ENCODE results near the gene PPM1J. TPM values are rescaled to one million over a fixed set of nuclear protein-coding genes. Genes with fewer than 3 reads are reported as not detected.

Gene PPM1J
- total and polyA plus RNA-seq, 2 of the 13 experiments (the other 11 are each of a cell fraction or from before 2014, with no cell fraction given), result 0.07 to 0.22 TPM

DNA sequence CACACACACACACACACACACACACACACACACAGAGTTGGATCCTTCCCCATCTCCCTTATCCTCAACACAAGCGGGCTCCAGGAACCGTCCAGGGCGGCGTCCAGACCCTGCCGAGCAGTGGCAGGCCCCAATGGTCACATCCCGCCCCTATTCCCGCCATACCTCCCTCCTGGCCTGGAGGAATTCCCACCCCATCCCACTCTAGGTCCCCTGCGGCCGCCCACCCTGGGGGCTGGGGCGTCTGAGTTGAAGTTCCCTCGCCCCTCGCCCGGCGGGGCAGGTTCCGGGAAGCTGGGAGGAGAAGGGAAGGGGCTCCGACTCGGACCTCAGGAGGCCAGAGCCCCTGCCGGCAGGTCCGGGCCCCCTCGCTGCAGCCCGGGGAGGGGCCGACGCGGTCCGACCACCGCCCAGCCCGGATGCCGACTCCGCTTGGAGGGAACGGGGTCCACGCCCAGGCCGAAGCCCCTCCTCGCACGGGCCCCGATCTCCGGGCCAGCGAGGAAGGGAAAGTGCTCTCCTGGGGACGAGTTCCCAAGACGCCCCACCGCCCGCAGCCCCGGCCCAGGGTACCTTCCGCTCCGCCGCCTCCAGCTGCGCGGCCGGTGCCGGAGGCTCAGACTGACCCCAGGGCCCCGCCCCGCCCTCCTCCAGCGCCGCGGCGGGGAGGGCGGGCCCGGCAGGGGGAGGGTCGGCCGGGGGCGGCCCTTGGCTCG lies 8.5 kb downstream of the PPM1J start, which contains the start of gene RHOC (continued):
- TF ChIP-seq RFX5 (IDR thresholded peaks at IDR 0.05; ENCODE audit: low read depth, low read length), result no peak
- no peak for TF ChIP-seq ZNF318 (CRISPR knock-in tag; IDR thresholded peaks at IDR 0.05)
- TF ChIP-seq ZBTB49 (CRISPR knock-in tag; IDR thresholded peaks at IDR 0.05; ENCODE audit: borderline replicate concordance), result no peak
- TF ChIP-seq, protein P1, sequence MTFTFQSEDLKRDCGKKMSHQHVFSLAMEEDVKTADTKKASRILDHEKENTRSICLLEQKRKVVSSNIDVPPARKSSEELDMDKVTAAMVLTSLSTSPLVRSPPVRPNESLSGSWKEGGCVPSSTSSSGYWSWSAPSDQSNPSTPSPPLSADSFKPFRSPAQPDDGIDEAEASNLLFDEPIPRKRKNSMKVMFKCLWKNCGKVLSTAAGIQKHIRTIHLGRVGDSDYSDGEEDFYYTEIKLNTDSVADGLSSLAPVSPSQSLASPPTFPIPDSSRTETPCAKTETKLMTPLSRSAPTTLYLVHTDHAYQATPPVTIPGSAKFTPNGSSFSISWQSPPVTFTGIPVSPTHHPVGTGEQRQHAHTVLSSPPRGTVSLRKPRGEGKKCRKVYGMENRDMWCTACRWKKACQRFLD (CRISPR knock-in tag; IDR thresholded peaks at IDR 0.05; ENCODE audit: borderline replicate concordance), result no peak
- TF ChIP-seq ZNF383 (CRISPR knock-in tag; IDR thresholded peaks at IDR 0.05; ENCODE audit: borderline replicate concordance), result no peak
- TF ChIP-seq ARNT (IDR thresholded peaks at IDR 0.05), result no peak
- no peak for TF ChIP-seq ETS1 (CRISPR knock-in tag; IDR thresholded peaks at IDR 0.05)
- TF ChIP-seq, protein P2, sequence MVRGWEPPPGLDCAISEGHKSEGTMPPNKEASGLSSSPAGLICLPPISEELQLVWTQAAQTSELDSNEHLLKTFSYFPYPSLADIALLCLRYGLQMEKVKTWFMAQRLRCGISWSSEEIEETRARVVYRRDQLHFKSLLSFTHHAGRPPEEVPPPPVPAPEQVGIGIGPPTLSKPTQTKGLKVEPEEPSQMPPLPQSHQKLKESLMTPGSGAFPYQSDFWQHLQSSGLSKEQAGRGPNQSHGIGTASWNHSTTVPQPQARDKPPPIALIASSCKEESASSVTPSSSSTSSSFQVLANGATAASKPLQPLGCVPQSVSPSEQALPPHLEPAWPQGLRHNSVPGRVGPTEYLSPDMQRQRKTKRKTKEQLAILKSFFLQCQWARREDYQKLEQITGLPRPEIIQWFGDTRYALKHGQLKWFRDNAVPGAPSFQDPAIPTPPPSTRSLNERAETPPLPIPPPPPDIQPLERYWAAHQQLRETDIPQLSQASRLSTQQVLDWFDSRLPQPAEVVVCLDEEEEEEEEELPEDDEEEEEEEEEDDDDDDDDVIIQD (CRISPR knock-in tag; IDR thresholded peaks at IDR 0.05; ENCODE audit: low read depth), result no peak
- peak; percentile 6 for TF ChIP-seq ASH2L (IDR thresholded peaks at IDR 0.05; ENCODE audit: insufficient read length, low read depth, low read length)
- TF ChIP-seq ZFP90 (CRISPR knock-in tag; IDR thresholded peaks at IDR 0.05; ENCODE audit: borderline replicate concordance), result no peak
- TF ChIP-seq FOSL1 (CRISPR knock-in tag; IDR thresholded peaks at IDR 0.05; ENCODE audit: borderline replicate concordance), result no peak
- TF ChIP-seq ZNF607 (CRISPR knock-in tag; IDR thresholded peaks at IDR 0.05; ENCODE audit: borderline replicate concordance), result peak; percentile 56; the same call in 1 of the 2 replicates
- TF ChIP-seq CBFB (CRISPR knock-in tag; IDR thresholded peaks at IDR 0.05), result no peak
- no peak for TF ChIP-seq U2AF2 (IDR thresholded peaks at IDR 0.05; ENCODE audit: low read depth, low read length)

Data from HepG2 (cell line).